Measurements from ENCODE around the gene RAPGEF4.
"Not testable (repeated sequence)": the region's sequence is repeated elsewhere in the genome, so short reads cannot be mapped to it uniquely, and the experiment has no call there.

Gene RAPGEF4

GRCh38 chr2:172774302-172774701, 38.7 kb downstream of the RAPGEF4 start:
- no peak for DNase-seq (ENCODE audit: low spot score)

GRCh38 chr2:172775319-172775718, 39.7 kb downstream of the RAPGEF4 start:
- no peak for DNase-seq (ENCODE audit: low spot score)

GRCh38 chr2:172777431-172777830, 41.8 kb downstream of the RAPGEF4 start:
- DNase-seq (ENCODE audit: low spot score) = no peak

GRCh38 chr2:172782506-172783164, 47.0 kb downstream of the RAPGEF4 start:
- DNase-seq (ENCODE audit: low spot score) = no peak

- no peak for DNase-seq (ENCODE audit: low spot score)
These were observed 47.7 kb downstream of the RAPGEF4 start for GRCh38 chr2:172783165-172783898.

GRCh38 chr2:172788871-172789270, 53.2 kb downstream of the RAPGEF4 start:
- DNase-seq (ENCODE audit: low spot score) = no peak

- DNase-seq (ENCODE audit: low spot score) = no peak
These were observed 54.8 kb downstream of the RAPGEF4 start for GRCh38 chr2:172790404-172790803.

- DNase-seq (ENCODE audit: low spot score) = no peak
These were observed 56.3 kb downstream of the RAPGEF4 start for GRCh38 chr2:172791953-172792352.

- DNase-seq (ENCODE audit: low spot score) = no peak
These were observed 57.1 kb downstream of the RAPGEF4 start for GRCh38 chr2:172792711-172793110.

GRCh38 chr2:172803308-172803707, 67.7 kb downstream of the RAPGEF4 start:
- DNase-seq (ENCODE audit: low spot score) = not testable (repeated sequence)

GRCh38 chr2:172804423-172804822, 68.8 kb downstream of the RAPGEF4 start:
- DNase-seq (ENCODE audit: low spot score) = no peak

- peak; percentile 25 for DNase-seq (ENCODE audit: low spot score)
These were observed 70.8 kb downstream of the RAPGEF4 start for GRCh38 chr2:172806493-172806892.

GRCh38 chr2:172806996-172807395, 71.4 kb downstream of the RAPGEF4 start:
- no peak for DNase-seq (ENCODE audit: low spot score)

GRCh38 chr2:172808156-172808555, 72.5 kb downstream of the RAPGEF4 start:
- no peak for DNase-seq (ENCODE audit: low spot score)

- no peak for DNase-seq (ENCODE audit: low spot score)
These were observed 75.4 kb downstream of the RAPGEF4 start for GRCh38 chr2:172811027-172811426.

- DNase-seq (ENCODE audit: low spot score) = no peak
These were observed 76.6 kb downstream of the RAPGEF4 start for GRCh38 chr2:172812158-172812744.

- DNase-seq (ENCODE audit: low spot score) = no peak
These were observed 77.8 kb downstream of the RAPGEF4 start for GRCh38 chr2:172813314-172813888.

GRCh38 chr2:172817411-172817810, 81.8 kb downstream of the RAPGEF4 start:
- no peak for DNase-seq (ENCODE audit: low spot score)

GRCh38 chr2:172819943-172820342, 84.3 kb downstream of the RAPGEF4 start:
- no peak for DNase-seq (ENCODE audit: low spot score)

- DNase-seq (ENCODE audit: low spot score) = no peak
These were observed 86.0 kb downstream of the RAPGEF4 start for GRCh38 chr2:172821370-172822338.

GRCh38 chr2:172822585-172822984, 86.9 kb downstream of the RAPGEF4 start:
- no peak for DNase-seq (ENCODE audit: low spot score)
